ENCODE data around the gene ATG10.
"Not testable (repeated sequence)": the region's sequence is repeated elsewhere in the genome, so short reads cannot be mapped to it uniquely, and the experiment has no call there.

ATG10 gene

DNA sequence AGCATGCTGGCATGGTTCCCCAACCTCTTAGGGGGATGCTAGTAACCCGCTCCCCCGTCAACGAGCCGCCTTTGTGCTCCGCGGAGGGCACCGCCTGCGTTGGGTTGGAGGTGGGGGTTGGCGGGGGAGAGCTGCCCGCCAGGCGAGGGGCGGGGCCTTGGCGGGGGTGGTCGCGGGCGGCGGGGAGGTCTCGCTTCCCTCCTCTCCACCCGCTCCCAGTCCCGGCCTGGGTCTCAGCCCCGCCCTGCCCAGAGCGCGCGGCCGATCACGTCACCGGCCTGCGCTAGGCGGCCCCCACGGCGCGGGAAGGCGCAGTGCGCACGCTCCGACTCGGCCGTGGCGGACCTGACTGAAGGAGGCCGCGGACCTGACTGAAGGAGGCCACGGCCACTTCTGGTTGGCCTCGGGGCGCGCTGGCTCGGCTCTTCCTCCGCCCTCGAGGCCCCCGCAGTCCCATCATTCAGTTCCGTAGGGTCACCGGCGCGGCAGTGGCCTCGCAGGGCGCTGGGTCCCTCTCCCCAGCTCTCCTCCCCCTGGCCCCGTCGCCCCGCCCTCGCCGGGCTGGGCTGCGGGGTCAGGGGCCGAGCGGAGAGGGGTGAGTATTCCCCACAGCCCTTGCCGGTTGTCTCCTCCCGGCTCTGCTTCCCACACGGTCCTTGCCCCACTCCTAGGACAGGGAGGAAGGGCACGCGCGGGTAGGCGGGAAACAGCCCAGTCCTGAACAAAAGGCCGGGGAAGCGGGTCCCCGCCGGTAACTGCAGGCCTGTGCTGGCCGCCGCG lies at the start of gene ATG10:
ATG10 (plus strand) TSS at position 312 of the 780 bp plus-strand sequence. CDS start 15,548 bp downstream, outside the sequence.
- DNase-seq (ENCODE audit: low spot score): peak; percentile 89

DNA sequence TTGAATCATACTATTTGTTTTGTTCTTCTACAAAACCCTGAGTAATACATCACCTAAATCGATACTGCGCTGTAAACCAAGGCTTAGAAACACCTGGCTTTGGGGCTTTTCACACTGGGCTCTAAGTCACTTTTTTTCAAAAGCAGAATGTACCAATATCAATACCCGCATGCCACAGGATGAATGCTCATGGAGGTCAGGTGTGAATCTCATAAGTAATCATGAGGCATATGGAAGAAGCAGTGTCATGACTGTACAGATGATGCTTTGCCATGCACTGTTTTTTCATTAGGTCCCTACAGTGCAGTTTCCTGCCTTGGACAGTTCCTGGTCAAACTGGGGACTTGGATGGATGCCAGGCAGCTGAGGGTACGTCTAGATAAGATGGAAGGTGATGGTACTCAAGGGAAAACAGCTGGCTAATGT lies 49.0 kb upstream of the ATG10 start:
- no peak for DNase-seq (ENCODE audit: low spot score)

GRCh38 chr5:81924442-81924841 lies 47.4 kb upstream of the ATG10 start:
- DNase-seq (ENCODE audit: low spot score): no peak

GRCh38 chr5:81925009-81925408 lies 46.8 kb upstream of the ATG10 start:
- no peak for DNase-seq (ENCODE audit: low spot score)

GRCh38 chr5:81925981-81926380 lies 45.8 kb upstream of the ATG10 start:
- DNase-seq (ENCODE audit: low spot score): no peak

- no peak for DNase-seq (ENCODE audit: low spot score)
Observed at GRCh38 chr5:81936066-81936465, 35.8 kb upstream of the ATG10 start.

GRCh38 chr5:81936750-81937149 lies 35.1 kb upstream of the ATG10 start:
- no peak for DNase-seq (ENCODE audit: low spot score)

DNA sequence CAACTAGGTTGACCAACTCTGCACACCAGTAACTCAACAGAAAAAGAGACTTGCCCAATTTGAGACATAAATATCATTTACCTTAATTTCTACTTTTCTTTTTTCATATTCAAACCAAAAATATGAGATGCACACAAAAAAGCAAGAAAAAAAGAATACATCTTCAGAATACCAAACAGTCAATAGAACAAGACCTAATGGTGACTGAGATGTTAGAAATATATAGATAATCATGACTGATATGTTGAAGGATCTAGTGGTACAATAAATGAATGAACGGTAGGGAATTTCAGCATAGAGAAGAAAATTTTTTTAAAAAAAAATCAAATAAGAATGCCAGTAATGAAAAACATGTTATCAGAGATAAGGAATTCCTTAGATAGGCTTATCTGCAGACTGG lies 29.1 kb upstream of the ATG10 start:
- DNase-seq (ENCODE audit: low spot score): no peak

DNA sequence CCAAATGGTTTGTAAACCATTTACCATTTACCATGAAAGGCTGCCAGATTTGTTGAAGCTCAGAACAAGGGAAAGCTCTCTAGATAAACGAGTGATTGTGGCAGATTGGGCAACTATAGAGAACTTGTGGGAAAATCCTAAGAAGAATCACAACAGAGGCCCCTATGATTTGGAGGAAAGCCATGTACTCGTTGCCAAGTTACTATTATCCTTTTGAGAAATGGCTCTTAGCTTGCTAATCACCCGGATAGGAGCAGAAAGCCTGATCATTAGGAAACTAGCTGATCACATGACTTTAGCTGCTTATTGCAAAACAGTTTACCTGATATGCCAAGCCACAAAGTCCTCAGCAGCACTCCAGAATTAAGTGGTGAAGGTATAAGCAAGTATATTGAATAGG lies 23.5 kb upstream of the ATG10 start:
- DNase-seq (ENCODE audit: low spot score): no peak

- DNase-seq (ENCODE audit: low spot score): no peak
Observed at GRCh38 chr5:81949462-81949861, 22.4 kb upstream of the ATG10 start.

DNA sequence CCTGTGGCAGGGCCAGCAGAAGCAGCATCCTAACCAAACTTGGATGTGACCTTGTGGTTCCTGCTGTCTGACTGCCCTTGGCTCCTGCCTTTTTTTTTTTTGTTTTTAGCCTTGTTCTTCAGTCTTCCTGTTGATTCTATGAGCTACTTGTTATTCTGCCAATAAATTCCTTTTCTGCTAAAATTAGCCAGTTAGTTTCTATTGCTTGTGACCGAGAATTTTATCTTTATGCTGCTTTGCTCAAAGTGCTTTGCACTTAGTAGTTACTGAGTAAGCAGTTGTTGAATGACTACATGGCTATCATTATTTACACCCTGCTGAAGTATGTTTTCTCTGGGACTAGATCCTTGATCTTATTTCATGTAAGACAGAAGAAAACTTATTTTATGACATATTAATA lies 20.8 kb upstream of the ATG10 start:
- DNase-seq (ENCODE audit: low spot score): no peak

- not testable (repeated sequence) for DNase-seq (ENCODE audit: low spot score)
Observed at GRCh38 chr5:81954796-81955195, 17.0 kb upstream of the ATG10 start.

DNA sequence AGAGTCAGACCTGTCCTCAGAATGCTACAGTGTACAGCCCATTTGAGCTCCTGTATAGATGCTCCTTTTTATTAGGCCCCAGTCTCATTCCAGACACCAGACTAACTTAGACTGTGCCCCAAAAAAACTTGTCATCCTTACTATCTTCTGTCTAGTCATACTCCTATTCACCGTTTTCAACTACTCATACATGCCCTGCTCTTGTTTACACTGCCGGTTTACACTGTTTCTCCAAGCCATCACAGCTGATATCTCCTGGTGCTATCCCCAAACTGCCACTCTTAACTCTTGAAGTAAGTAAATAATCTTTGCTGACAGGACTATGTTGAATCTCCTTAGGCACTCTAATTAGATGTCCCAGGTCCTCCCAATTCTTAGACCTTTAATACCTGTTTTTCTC lies 13.7 kb upstream of the ATG10 start:
- not testable (repeated sequence) for DNase-seq (ENCODE audit: low spot score)

DNA sequence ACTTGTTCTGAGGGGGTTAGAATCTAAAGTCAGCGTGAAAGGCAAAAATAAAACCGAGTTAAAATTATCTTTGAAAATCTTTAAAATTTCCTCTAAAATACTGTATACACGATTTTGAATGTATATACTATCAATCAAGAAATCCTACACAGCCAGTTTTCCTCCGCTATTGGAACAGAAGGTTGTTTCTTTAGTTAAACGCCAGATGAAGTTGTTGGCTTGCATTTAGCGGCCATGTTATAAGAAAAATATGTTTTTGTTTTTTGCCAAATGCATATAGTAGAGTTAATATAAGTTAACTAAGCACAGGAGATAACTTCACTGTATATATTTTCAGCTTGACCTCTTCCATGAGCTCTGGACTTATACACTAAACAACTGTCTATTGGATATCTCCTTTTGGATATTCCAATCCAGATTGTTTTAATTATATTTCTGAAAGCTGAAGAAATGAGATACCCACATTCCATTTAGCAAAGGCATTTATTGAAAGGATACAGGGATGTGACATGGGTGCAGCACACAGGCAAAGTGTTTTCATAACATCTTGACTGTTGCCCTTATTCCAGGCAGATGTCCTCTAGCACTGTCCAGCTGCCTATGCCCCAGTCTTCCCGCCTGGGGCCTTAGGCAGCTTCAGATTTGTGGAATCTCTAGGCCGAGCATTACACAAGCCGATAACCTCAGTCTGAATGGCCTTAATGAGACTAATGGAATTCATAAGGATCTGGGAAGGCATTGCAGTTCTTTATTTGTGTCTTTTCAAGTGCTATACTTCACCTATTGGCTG lies 10.0 kb upstream of the ATG10 start:
- no peak for DNase-seq (ENCODE audit: low spot score)

DNA sequence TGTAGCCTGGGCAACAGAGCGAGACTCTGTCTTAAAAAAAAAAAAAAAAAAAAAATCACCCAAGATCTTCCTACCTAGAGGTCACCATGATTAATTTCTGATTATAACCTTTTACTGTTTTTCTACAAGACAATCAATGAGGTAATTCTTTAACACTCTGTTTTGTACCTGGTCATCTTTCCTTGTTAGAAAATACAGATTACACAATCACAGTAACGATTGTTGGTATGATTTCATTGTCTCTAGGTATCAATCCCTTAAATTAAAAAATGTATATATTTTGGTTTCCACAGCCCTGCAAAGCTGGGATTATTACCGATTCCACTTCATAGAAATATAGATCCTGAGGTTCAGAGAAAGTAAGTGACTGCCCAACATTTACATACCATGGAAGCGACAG lies 8.3 kb upstream of the ATG10 start:
- DNase-seq (ENCODE audit: low spot score): no peak

GRCh38 chr5:81965524-81965923 lies 6.3 kb upstream of the ATG10 start:
- DNase-seq (ENCODE audit: low spot score): peak; percentile 23

DNA sequence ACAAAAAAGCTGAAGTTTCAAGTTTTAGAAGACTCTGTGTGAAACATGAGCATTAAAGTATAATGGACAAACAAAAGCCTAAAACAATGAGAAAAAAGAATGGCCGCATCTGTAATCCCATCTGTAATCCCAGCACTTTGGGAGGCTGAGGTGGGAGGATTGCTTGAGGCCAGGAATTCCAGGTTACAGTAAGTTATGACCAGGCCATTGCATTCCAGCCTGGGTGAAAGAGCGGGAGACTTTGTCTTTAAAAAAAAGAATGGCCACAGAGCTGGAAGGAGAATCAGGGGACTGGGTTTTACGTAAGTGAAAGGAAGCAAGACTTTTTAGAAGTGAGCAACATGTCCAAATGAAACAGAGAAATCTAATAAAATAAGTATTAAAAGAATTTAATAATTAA lies 2.6 kb upstream of the ATG10 start:
- DNase-seq (ENCODE audit: low spot score): no peak

DNA sequence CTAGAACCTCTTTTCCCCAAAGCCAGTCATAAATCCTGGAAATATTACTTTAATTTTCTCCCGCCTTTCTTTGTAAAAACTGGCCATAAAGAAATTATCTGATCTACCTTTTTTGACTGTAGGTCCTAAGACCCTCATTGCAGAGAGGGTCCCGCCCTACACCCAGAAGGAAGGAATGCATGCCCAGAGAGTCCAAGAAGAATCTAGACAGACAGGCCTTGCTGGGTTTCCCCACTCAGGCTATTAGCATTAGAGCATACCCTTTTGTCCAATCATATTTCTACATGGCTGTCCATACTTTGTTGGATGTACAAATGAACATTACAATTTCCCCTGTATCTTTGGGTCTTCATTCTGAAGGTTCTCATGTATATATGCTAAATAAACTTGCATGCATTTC lies 1.9 kb upstream of the ATG10 start:
- DNase-seq (ENCODE audit: low spot score): no peak

GRCh38 chr5:81971111-81971711 lies 612 bp upstream of the ATG10 start:
- DNase-seq (ENCODE audit: low spot score): peak; percentile 43

GRCh38 chr5:81972492-81972783 lies 615 bp downstream of the ATG10 start:
- no peak for DNase-seq (ENCODE audit: low spot score)

- no peak for DNase-seq (ENCODE audit: low spot score)
Observed at GRCh38 chr5:81980160-81980559, 8.3 kb downstream of the ATG10 start.

- no peak for DNase-seq (ENCODE audit: low spot score)
Observed at GRCh38 chr5:81980598-81981260, 8.9 kb downstream of the ATG10 start.

Data from RKO (cell line).